HG03565 (cell line): ENCODE measurements around the gene PPIB.
"Not testable (repeated sequence)": the region's sequence is repeated elsewhere in the genome, so short reads cannot be mapped to it uniquely, and the experiment has no call there.

Experiments
- ATAC-seq: cut with Tn5 transposase; IDR thresholded peaks from one replicate; pipeline ENCODE4 v1.9.1; 2021; ENCODE audit warnings: mild to moderate bottlenecking, moderate library complexity; ENCODE audit not compliant: unreplicated experiment

PPIB gene

GRCh38 chr15:64110950-64111678 is 51.7 kb downstream of the PPIB start:
- ATAC-seq, result no peak

- not testable (repeated sequence) for ATAC-seq
These were observed 52.6 kb downstream of the PPIB start for GRCh38 chr15:64110108-64110701.

- no peak for ATAC-seq
These were observed 55.5 kb downstream of the PPIB start for GRCh38 chr15:64107337-64107736.
